Occipital lobe (tissue), 2 donors: ENCODE data around the gene CCNG2. TPM values are rescaled to one million over a fixed set of nuclear protein-coding genes. Genes with fewer than 3 reads are reported as not detected.

Experiments
- DNase-seq: peaks from one replicate; lab custom pipeline; 2025; lab: John Stamatoyannopoulos, UW
- total RNA-seq: library from RNA; depleted of rRNA; stranded (reverse); fragments of >200 nt; gene quantifications from one replicate; pipeline ENCODE4 v1.2.3, GENCODE V29; 2014

CCNG2 gene
- total RNA-seq, 1 donor from 2014 or later, result 139 TPM

DNA sequence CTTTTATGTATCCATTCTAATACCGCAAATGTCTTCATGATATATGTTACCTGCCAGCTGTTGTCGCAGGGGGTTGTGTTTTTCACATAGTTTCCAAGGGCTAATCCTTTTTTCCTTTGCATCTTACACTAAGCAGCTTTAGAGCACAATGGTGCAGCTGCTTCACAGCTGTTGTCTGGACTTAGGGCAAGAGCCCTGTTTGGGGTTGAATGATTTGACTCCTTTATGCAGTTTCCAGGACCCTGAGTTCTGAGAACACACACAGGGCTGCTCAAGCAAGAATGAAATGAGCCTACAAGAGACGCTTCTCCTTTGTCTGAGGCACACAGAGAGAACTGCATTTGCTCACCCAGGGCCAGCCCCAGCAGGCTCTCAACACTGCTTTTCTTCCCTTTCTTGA is 20.2 kb downstream of the CCNG2 start:
- no peak for DNase-seq

- DNase-seq, result no peak
Measured at GRCh38 chr4:77178560-77178959, 21.6 kb downstream of the CCNG2 start.

- no peak for DNase-seq
Measured at GRCh38 chr4:77179519-77179918, 22.5 kb downstream of the CCNG2 start.

GRCh38 chr4:77181720-77182119 is 24.7 kb downstream of the CCNG2 start:
- no peak for DNase-seq

- DNase-seq, result no peak
Measured at GRCh38 chr4:77183777-77184420, 26.9 kb downstream of the CCNG2 start.

DNA sequence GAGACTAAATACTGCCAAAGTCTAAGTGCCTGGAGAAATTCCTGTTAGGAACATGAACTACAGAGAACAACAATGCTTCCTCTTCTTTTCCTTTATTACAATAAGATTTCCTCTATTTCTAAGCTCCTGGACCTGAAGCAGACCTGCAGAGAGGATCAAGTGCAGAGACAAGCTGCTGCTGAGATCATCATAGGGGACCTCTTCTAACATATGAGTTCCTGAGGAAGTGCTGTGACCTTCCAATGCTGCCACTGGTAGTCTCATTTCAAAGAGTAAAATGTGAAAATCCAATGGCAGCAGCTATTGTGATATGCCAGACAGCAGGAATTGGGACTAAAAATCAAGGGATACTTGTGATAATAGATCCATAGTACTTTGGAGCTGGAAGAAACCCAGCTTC is 28.0 kb downstream of the CCNG2 start:
- no peak for DNase-seq

- DNase-seq, result no peak
Measured at GRCh38 chr4:77185686-77186085, 28.7 kb downstream of the CCNG2 start.

GRCh38 chr4:77187322-77187721 is 30.3 kb downstream of the CCNG2 start:
- DNase-seq, result no peak

- DNase-seq, result peak; percentile 16
Measured at GRCh38 chr4:77188498-77189220, 31.7 kb downstream of the CCNG2 start.

DNA sequence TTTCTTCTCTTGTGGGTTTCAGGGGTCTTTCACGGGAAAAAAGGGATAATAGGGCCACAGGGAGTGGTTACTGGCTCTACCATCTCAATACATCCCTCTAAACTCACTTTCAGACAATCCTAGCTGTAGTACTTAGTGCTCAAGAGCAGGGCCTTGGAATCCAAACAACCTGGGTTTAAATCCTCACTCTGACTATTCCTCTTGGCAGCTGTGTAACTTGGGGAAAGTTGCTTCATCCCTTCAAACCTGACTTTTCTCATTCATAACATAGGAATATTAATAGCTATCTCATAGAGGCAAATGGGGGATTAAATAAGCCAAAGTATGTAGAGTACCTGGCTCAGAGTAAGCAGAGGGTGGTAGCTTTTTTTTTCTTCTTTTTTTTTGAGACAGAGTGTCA is 32.4 kb downstream of the CCNG2 start:
- DNase-seq, result no peak

- no peak for DNase-seq
Measured at GRCh38 chr4:77190053-77190452, 33.0 kb downstream of the CCNG2 start.

DNA sequence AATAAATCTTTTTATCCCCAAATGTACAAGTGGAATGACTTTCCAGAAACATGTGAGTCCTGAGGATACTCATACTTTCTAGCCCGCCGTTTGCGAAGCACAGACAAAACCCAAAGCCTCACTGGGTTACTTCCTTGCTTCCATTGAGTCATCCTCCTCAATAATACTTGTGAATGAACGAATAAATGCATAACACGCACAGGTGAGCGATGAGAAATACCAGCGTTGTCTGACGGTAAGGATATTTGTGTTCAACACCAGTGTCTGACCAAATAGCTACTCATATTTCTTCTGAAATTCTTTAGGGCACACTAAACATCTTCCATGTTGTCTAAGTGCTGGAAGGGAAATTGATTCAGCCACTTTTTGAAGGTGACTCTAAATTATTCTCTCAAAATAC is 36.0 kb downstream of the CCNG2 start:
- no peak for DNase-seq

- no peak for DNase-seq
Measured at GRCh38 chr4:77193511-77194102, 36.6 kb downstream of the CCNG2 start.

- no peak for DNase-seq
Measured at GRCh38 chr4:77194366-77194765, 37.4 kb downstream of the CCNG2 start.

GRCh38 chr4:77194989-77195388 is 38.0 kb downstream of the CCNG2 start:
- no peak for DNase-seq

GRCh38 chr4:77196866-77197265 is 39.9 kb downstream of the CCNG2 start:
- DNase-seq, result no peak

- no peak for DNase-seq
Measured at GRCh38 chr4:77197361-77197760, 40.4 kb downstream of the CCNG2 start.

GRCh38 chr4:77197831-77198230 is 40.8 kb downstream of the CCNG2 start:
- DNase-seq, result no peak

- no peak for DNase-seq
Measured at GRCh38 chr4:77199276-77199675, 42.3 kb downstream of the CCNG2 start.

DNA sequence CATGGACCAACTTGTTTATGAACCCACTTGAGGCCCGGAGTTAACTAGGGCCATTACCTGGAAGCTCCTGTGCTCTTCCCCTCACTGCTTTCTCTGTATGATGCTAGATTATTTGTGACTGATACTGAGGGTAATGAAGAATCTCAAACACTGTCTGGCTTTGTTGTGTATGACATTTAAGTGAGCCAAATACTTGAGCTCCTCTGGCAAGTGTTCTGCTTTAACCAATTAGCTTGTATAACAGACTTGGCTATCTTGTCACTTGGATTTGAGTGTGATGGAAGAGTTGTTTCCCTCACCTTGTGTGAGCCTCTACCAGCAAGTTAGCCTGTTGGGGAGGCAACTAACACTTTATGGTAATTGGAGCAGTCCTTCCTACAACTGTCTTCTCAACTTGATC is 42.7 kb downstream of the CCNG2 start:
- no peak for DNase-seq

- DNase-seq, result no peak
Measured at GRCh38 chr4:77201343-77201742, 44.3 kb downstream of the CCNG2 start.

DNA sequence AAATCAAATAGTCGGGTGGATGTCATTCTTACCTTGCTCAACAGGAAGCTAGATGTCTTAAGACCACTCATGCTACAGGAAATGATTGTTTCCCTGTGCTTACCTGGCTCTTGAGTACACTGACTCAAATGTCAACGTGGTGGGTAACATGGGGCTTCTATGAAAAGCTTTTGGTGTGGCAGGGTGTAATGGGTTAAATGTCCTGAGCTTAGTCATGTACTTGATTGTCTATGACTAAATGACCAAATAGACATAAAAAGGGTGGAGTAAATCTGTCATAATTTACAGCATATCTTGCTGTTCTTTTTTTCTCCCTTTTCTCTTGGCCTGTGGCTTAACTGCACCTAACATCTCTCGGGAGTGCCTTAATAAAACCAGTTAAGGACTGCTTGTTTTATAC is 44.9 kb downstream of the CCNG2 start:
- DNase-seq, result no peak

DNA sequence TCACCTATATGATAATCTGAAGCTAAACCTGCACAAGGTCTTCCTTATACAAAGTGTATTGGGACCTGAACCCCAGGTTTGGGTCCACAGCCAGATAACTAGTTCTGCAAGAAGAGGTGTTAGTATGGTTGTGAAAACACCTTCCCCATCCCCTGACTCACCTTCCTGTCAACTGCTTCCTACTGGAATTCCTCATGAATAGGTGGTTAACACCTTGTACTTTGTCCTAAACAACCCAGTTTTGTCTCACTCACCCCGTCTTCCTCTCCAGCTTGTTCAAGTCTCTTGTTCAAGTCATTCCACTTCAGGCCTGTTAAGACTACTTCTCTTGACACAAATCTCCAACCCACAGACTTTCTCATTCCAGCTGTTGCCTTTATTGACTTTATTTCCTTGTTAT is 45.5 kb downstream of the CCNG2 start:
- DNase-seq, result no peak
